ENCODE data around the gene SDC4. TPM values are rescaled to one million over a fixed set of nuclear protein-coding genes. Genes with fewer than 3 reads are reported as not detected.

SDC4 gene
- total RNA-seq, 1 experiment from 2014 or later = 100 TPM

GRCh38 chr20:45358282-45359068 is 10.3 kb upstream of the SDC4 start:
- ChIA-PET CTCF (interaction anchor here (1.0 to 1.1 kb wide), 2 partner anchors 78 to 79 kb away, joined by 4 read pairs; no protein-coding TSS in a partner anchor), POLR2A (interaction anchor here (1.2 to 5.2 kb wide), 4 partner anchors 11 to 23 kb away, joined by 3 to 55 read pairs (median 4); partner anchors contain the start of gene SDC4), RAD21 (ENCODE audit: low non-redundant PET in 1 of 2, low total read pairs in 2 of 2, uncharacterized antibody in 2 of 2, unreplicated experiment in 2 of 2) (interaction anchor here in 1 of 2 experiments (0.7 kb wide), 1 partner anchor 79 kb away, joined by 6 read pairs; no protein-coding TSS in a partner anchor)
- Histone ChIP-seq H3K36me3 (ENCODE audit: control insufficient read depth in 1 of 2, insufficient read depth in 2 of 2, low read length in 2 of 2) (no peaks in the 10 kb centered on the region), H3K27me3 (ENCODE audit: insufficient read depth, low read length) (no peaks in the 10 kb centered on the region), H3K4me3 (replicated peaks in 1 of 2; ENCODE audit: low read depth in 1 of 2, low read length in 2 of 2) (no peak overlapping the region), H4K20me1 (ENCODE audit: insufficient read depth) (no peaks in the 10 kb centered on the region), H3K79me2 (ENCODE audit: insufficient read depth, low read length) (peaks cover 2% of the 10 kb centered on the region), H3K9ac (ENCODE audit: low read length) (peak overlapping the region; percentile 47; the same call in 1 of the 2 replicates), H3K9me2 (ENCODE audit: insufficient read depth) (no peaks in the 10 kb centered on the region), H3K4me1 (ENCODE audit: control insufficient read depth in 1 of 2, insufficient read depth in 2 of 2, low read length in 2 of 2) (peaks cover 61 to 79% of the 10 kb centered on the region in 2 experiments), H3K4me2 (ENCODE audit: low read length) (peak overlapping the region; percentile 78), H3K9me3 (ENCODE audit: control insufficient read depth in 1 of 2, insufficient read depth in 1 of 2, low read depth in 1 of 2, low read length in 2 of 2) (no peaks in the 10 kb centered on the region), H3K27ac (ENCODE audit: low read depth, low read length) (no peak overlapping the region), H2AFZ (ENCODE audit: low read depth, low read length, poor library complexity, severe bottlenecking) (no peak overlapping the region)
- intact Hi-C loops (cut with micrococcal nuclease) = no loop called here
- ATAC-seq (no peak), DNase-seq (ENCODE audit: low read depth, low spot score) (no peak)
- no TSS peak for BruUV-seq (replicated peaks)
- TF ChIP-seq ZBTB33 (IDR thresholded peaks at IDR 0.05; ENCODE audit: extremely low read depth, insufficient replicate concordance, low read length) (no peak), SP1 (IDR thresholded peaks at IDR 0.05; ENCODE audit: low read depth) (0 out of 2 replicates have a peak, but pooled peaks have one; percentile 12), JUND (IDR thresholded peaks at IDR 0.05) (no peak), SIN3A (IDR thresholded peaks at IDR 0.05; ENCODE audit: low read depth) (no peak)

Data from HCT116 (cell line).